Stimulated activated CD8-positive, alpha-beta memory T cell treated with anti-CD3 and anti-CD28 coated beads, Interleukin-12 subunit alpha, Interleukin-12 subunit beta, amount 100 ng/mL, for 24 hours (primary cell): Measurements from ENCODE around the gene ZNF579.
A peak's percentile ranks its signal among the peaks of the same experiment; 100 is the strongest.

Experiments
- DNase-seq: peaks from one replicate; pipeline ENCODE4 v3.0.0-alpha.2; 2020; ENCODE audit errors: extremely low read depth

ZNF579 gene

DNA sequence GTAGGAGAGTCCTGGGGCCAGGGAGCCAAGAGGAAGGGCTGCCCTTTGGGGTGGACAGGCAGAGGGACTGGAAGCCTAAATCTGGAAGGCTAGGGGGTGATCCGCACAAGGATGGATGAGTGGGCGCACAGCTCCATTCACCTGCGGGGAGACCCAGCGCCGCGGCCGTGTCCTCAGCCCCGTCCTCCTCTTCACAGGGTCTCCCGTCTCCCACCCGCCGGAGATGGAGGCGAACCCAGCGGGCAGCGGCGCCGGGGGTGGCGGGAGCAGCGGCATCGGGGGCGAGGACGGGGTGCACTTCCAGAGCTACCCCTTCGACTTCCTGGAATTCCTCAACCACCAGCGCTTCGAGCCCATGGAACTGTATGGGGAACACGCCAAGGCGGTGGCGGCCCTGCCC is 32.7 kb upstream of the ZNF579 start:
- no peak for DNase-seq

DNA sequence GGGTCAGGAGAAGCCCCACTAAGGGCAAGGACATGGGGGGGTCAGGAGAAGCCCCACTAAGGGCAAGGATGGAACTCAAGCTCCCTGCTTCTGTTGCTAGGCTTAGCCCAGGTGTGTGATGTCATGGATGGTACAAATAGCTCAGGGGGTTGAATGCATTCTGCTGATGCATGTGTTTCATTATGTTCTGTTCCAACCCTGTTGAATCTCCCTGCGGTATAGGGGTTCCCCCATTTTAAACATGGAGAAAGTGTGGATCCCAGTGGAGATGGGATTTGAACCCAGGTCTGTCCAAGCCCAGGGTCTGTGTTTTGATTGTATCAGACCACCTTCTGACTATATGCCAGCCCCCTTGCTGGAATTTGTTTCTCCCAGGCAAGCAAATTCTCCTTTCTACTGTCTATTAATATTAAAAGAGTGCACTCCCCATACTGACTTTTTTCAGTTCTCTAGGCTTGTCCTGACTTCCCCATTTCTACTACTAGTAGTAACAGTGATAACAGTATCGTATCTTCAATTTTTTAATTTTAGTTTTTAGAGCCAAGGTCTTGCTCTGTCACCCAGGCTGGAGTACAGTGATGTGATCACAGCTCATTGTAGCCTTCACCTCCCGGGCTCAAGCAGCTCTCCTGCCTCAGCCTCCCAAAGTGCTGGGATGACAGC is 31.5 kb upstream of the ZNF579 start:
- no peak for DNase-seq

DNA sequence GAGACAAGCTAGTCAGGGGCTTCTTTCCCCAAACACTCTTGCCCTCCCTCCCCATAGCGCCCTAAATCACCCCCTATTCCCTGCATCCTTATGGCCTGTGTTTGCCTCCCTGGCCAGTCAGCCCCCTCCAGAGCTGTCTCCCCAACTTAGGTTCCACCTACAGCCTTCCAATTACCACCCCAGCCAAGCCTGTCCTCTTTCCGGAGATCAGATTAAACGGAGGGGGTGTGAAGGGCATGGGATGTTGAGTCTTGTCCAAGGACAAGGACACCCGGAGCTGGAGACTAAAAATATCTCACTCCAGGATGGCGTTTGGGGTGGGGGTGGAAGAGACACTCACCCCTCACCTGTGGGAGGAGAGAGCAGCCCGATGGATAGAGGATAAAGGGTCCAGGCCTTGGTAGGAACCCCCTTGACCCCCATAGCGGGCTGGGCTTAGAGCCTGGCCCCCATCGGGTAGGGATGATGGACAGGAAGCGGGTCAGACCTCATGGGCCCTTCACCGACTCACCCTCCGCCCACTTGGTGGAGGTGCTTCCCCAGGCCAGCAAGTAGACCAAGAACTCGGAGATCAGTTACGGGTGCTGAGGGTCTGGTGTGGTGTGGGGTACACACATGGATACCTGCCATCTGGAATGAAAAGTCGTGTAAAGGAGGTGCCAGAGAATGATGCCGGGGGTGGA is 30.8 kb upstream of the ZNF579 start:
- DNase-seq = no peak

DNA sequence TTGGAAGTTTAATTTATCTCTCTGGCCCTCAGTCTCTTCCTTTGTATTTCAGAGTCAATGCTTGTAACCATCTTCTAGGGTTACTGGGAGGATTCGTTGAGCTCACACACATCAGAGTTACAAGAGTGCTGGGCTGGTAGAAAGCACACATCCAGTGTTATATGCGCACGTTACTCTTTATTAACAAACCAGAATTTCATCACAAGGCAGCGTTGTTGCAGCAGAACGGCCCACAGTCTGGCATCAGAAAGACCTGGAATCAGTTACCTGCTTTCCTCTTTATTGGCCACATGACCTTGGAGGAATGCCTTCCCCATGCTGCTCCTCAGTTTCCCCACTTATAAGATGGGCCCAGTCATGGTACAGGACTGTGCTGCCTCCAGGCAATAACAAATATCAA is 28.7 kb upstream of the ZNF579 start:
- no peak for DNase-seq

DNA sequence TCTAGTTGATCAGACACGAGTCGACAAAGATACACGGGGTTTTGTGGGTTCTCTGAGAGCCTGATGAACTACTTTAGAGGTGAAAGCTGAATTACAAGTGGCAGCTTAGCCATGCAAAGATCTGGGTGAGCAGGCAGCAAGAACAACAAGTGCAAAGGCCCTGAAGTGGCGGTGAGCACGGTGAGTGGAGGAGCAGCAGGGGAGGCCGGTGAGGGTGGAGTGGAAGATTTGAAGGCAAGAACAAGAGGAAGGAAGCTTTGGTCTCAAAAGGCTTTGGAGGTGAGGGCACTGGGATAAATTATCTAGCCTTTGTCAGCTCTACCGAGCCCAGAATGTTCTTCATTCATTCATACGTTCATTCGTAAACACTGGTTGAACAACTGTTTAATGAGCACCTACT is 26.2 kb upstream of the ZNF579 start:
- no peak for DNase-seq

DNA sequence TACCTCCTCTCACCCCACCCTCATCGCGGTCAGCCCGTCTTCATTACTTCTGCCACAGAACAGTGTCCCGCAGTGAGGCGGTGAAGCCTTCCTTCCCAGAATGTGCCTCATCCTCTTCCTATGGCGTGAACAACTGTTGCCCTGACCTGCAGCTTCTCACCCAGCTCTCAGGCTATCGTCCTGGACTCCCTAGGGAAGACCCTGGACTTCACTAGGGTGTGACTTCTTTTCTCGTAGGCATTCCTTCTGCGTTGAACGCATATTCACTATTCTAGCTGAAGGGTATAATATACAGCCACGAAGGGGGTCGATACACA is 25.8 kb upstream of the ZNF579 start:
- no peak for DNase-seq

DNA sequence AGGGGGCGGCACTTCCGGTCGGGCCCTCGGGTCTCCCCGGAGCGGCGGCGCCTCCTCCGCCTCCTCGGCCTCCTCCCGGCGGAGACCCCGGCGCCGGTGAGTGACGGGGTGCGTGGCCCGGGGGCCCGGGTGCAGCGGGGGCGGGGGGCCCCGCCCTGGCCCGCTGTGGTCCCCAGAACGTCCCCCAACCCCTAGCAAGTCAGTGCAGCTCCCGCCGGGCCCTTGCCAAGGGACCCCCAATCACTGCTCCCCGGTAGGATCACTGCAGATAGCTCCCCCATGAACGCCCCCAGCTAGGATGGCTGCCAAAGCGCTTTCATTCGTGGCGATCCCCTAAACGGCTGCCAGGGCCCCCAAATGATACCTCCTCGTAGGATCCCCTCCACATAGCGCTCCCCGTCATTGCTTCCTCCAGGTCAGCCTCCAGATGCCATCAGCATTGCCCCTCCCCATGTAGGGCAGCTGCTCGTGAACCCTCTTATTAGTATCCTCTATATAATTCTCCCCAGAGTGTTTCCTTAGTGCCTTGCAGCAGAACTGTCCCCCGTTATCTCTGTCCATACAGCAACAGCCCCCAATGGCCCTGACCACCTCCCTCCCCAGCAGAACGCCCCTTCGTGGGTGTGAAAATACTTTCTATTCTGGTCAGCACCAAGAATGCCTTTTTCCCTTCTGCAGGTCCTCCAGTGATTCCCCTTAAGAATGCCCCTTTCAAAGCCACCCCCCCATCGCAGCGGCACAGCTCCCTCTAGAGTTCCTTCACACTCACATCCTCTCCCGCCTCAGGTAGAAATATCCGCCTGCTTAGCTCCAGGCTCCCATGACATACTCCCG is 25.2 kb upstream of the ZNF579 start, which contains the start of gene ZNF865:
TSS of gene ZNF865 (plus strand) at position 11 of the 834 bp plus-strand sequence. CDS start 7,972 bp downstream, outside the sequence.
- DNase-seq = peak; percentile 57

DNA sequence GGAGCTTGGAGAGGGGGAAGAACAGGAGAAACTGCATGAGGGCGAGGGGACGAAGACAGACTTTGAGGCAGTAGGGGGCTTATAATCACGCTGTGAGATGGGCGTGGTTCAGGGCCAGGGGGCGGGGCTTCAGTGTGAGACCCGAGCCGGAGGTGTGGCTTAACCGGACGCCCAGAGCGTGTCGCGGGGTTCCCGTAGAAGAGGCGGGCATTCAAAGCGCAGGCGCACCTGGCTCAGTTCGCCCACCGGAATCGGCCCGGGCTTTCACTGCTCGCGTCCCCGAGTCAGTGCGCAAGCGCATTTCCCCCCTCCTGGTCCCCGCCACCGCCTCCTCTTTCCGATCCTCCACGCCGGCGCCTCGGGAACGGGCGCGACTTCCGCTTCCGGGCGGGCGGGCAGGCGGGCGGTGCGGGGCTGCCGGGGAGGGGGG is 24.6 kb upstream of the ZNF579 start:
- peak; percentile 99 for DNase-seq

DNA sequence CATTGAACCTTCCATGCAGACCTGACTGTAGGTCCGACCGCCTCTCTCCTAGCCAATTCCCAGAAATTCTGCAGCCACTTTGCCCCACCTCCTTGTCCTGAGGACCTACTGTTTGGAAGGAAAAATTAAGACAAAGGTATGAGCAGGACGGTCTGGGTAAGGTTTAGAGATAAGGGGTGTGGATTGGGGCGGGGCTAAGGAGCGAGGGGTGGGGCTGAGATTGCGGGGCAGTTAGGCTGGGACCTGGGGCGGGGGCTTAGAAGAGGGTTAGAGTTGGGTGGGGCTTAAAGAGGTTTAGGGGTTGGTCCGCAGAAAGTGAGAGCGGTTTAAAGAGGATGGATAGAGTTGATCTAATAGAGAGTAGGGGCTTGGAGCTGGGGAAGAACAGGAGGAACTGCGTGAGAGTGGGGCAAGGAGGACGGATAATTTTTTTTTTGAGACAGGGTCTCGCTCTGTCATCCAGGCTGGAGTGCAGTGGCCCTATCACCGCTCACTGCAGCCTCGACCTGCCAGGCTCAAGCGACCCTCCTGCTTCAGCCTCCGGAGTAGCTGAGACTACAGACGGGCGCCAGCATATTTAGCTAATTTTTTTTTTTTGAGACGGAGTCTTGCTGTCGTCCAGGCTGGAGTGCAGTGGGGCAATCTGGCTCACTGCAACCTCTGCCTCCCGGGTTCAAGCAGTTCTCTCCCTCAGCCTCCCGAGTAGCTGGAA is 23.1 kb upstream of the ZNF579 start:
- no peak for DNase-seq

DNA sequence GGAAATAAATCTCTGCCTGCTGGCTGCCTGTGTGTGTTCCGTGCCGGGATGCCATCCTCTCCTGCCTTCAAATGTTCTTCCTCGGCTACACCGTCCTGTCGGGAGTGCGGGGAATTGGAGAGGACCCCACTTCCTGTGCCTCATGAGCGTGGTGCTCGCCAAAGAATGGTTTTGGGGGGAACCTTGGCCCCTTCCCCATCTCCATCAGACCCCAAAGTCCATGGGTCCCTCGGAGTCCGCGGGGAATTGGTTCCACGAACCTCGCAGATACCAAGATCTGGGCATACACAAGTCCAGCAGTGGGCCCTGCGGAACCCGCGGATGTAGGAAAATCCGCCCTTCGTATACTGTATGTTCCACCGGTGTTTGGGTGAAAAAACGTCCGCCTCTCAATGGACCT is 22.5 kb upstream of the ZNF579 start:
- no peak for DNase-seq

DNA sequence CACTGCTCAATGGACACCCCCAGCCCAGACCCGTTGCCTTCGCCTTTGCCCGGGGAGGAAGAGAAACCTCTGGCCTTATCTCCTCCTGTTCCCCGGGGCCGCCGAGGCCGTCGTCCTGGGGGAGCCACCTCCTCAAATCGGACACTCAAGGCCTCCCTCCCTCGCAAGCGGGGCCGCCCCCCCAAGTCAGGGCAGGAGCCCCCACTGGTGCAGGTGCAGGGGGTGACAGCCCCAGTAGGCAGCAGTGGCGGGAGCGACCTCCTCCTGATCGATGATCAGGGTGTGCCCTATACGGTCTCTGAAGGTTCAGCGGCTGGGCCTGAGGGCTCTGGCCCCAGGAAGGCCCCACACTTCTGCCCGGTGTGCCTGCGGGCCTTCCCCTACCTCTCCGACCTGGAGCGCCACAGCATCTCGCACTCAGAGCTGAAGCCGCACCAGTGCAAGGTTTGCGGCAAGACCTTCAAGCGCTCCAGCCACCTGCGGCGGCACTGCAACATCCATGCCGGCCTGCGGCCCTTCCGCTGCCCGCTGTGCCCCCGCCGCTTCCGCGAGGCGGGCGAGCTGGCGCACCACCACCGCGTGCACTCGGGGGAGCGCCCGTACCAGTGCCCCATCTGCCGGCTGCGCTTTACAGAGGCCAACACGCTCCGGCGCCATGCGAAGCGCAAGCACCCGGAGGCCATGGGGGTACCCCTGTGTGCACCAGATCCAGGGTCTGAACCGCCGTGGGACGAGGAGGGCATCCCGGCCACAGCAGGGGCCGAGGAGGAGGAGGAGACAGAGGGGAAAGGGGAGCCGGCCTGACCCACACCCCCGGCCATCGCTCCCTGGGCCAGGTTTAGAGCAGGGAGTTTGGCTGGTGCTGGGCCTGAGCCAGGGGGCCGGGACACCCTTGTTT is 21.7 kb upstream of the ZNF579 start:
- no peak for DNase-seq

DNA sequence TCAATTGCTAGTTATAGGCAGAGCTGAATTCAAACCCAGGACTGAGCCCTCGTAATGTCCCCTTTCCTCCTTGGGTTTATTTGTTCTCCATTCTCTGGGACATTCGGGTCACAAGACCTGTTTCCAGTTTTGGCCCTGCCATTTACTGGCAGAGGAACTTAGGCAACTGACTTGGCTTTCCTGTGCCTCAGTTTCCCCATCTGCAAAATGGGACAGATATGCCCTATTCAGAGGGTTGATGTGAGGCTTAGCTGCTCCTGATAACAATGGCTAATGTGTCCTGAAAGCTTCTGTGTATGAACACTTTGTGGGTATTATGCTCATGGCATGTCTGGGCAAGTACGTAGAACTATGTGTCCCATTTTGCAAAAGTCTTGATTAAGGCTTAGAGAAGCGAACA is 20.4 kb upstream of the ZNF579 start:
- no peak for DNase-seq

DNA sequence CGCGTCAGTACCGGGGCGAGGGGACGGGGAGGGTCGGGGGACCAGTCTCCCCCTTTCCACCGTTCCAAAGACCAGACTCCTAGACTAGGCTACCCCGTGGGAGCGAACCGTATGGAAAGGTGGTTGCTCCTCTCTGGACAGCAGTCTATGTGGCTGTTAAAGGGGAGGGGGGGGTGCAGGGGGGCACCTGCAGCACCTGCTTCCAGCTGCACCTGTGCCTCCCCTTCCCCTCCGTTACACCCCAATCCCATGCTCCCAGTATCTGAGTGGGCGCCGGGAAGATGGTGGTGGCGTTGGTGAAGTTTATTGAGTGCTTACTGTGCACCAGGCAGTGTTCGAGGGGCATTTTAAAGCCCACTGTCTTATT is 20.0 kb upstream of the ZNF579 start:
- no peak for DNase-seq

DNA sequence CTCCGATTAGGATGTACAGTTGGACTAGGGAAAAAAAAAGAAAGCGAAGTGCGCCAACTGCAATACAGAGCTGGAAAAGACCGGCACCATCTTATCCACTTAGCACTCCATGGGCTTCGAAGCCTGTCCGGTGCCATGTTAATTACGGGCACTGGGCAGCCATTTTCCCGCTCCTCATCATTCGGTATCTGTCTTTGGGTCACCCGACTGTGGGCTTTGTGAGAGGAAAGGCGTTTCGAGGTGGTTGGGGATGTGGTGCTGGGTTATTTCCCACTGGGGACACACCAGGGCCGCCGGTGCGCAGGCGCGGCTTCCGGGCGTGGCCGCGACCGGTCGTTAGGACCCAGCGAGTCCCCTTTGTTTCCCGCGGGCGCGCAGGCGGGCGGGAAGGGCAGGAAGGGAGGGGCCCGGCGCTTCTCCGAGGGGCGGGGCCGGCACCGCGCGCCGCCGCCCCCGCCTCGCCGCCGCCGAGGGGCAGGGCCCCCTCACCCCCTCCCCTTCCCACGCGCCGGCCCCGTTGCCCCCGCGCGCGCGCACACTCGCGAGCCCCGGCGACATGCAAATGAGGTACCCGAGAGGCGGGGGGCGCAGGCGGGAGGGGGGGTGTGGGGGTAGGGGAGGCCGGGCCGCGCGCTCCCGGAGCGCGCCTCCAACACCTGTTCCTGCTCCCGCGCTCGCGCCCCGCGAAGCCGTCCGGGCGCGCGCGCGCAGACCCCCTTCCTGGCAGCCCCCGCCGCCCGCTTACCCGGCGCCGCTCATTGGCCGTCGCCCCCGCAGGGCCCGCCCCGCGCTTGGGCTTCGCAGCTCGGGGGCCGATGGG is 19.4 kb upstream of the ZNF579 start, which contains the start of gene ZNF524:
TSS of gene ZNF524 (plus strand) at position 447 of the 820 bp plus-strand sequence. CDS start 1,825 bp downstream, outside the sequence.
- DNase-seq = peak; percentile 65

DNA sequence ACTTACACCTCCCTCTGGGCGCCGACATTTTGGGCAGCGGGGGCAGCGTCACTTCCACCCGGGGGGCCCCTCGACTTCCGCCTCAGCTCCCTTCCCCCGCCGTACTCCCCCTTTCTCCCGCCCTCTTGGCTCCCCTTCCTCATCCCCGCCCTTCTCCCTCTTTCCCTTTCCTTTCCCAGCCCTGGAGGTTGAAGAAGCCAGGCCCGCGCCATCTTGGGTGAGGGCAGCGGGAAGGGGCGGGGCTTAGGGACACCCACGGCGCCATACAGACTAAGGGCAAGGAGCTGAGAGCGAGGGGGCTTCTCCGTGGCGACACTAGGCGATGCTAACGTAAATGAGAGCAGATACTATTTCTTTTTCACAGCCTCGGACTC is 18.8 kb upstream of the ZNF579 start, which contains the start of gene FIZ1:
TSS of gene FIZ1 (minus strand) at position 50 of the 374 bp plus-strand sequence. CDS start 1,652 bp downstream, outside the sequence.
- peak; percentile 90 for DNase-seq

DNA sequence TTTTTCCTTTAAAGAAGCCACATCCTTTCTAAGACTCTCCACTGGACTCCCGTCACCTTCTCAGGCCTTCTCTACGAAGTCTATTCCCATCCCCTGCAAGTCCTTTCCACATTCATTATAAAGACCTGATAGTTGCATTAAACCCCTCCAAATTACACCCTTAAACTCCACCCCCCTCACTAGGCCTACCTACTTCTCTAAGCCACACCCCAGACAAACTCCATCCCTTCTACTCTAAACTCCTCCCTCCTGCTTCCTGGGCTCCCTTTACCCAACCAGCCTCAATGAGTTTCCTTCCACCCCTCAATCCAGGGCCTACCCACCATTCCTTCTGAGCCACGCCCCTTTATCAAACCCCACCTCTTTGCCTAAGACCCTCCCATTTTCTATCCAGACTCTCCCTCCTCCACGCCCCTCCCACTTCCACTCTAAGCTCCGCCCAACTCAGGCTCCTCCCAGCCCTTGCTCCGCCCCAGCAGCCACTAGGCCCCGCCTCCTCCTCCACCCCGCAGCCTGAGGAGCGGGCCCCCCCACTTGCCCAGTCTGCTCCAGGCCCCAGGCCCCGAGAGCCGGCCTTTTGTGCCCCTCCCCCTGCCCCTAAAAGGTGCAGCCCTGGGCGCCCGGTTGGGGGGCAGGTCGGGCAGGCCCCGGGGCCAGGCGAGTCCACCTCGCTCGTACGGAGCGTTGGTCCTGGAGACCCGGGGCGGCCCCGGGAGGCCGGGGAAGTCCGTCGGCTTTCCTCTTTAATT is 18.2 kb upstream of the ZNF579 start:
- peak; percentile 79 for DNase-seq

DNA sequence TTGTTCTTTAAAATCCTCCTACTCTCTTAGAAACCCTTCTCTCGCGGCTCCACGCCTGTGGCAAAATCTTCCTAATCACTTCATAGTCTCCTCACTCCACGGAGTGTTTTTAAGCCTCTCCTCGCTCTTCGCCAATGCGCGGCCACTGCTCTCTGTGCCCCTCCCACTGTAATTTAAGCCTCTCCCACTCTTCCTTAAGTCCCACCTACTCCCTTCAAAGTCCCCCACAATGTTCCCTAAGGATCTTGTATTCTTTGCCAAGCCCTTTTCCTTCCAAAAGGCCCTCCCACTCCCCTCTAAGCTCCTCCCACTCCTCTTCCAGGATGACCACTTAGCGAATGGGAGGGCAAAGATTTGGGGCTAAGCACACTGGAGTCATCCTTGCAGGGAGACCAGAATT is 17.4 kb upstream of the ZNF579 start:
- no peak for DNase-seq

DNA sequence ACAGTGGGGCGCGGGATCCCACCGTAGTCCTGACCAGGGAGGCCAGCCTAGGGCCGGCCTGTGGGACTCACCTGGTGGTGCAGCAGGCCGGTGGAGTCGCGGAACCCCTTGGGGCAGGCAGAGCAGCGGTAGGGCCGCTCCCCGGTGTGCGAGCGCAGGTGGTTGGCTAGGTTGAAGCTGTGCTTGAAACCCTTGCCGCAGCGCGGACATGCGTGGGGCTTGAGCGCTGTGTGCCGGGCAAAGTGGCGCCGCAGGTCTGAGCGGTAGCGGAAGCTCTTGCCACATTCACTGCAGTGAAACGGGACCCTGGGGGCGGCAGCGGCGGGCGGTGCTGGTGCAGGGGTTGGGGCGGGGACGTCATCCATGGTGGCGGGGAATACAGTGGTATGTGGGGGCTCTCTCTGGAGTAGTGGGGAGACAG is 16.9 kb upstream of the ZNF579 start:
- no peak for DNase-seq

DNA sequence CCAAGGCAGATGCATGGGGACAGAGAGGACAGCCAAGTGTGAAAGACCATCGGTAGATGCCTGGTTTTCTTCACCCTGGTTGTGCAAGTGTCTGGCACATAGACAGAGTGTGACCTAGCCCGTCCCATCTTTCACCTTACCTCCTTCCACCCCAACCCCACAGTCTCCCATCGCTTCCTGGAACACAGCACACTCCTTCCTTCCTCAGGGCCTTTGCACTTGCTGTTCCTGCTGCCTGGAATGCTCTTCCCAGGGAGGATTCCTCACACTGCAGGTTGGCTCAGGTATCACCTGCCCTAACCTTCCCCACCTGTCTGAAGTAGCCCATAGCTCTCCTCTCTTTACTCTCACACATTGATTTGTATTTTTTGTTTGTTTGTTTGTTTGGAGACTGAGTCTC is 15.7 kb upstream of the ZNF579 start:
- no peak for DNase-seq
